Fibroblast of lung (primary cell): ENCODE measurements around the gene TUG1.
A peak's percentile ranks its signal among the peaks of the same experiment; 100 is the strongest.

Experiments
- EZH2 ChIP-seq: IDR thresholded peaks from 2 replicates; pipeline ENCODE4 v1.5.1; 2012; ENCODE audit warnings: low read length, control low read depth, mild to moderate bottlenecking; ENCODE audit errors: missing control alignments
- TF ChIP-seq, protein P1 (sequence below), 2 donors: IDR thresholded peaks in 1 of 2; conservative IDR thresholded peaks in 1 of 2; 1 replicate in 1 of 2; 2 replicates in 1 of 2; pipeline ENCODE4 v1.5.1; 2011 to 2012; ENCODE audit warnings: low read length in 2 of 2, control low read depth in 1 of 2, inconsistent platforms in 1 of 2, low read depth in 1 of 2, mild to moderate bottlenecking in 1 of 2

DNA sequence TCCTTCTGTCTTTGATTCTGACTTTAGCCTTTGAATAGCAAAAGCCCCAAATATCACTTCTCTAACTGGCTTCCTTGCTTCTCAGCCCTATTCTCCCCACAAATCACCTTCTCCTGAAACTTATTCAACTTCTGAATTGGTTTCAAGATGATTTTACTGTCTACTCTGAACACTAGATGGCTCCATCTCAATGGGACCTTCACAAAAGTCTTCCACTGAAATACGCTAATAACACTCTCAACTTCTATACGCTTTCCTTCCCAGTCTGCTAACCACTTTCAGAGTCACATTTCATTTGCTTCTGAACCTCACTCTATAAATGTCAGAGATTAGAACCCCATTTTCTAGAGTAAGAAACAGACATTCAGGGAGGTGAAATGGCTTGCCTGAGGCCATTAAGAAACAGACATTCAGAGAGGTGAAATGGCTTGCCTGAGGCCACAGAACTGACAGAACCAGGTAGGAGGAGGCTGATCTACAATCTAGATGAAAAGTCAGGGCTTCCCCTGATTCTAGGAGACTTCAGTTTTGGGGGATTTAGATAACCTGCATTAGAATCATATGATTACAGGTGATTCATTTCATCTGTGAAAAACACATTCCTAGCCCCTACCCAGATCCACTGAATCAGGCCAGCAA lies 21.1 kb upstream of the TUG1 start:
- TF ChIP-seq, protein P1, sequence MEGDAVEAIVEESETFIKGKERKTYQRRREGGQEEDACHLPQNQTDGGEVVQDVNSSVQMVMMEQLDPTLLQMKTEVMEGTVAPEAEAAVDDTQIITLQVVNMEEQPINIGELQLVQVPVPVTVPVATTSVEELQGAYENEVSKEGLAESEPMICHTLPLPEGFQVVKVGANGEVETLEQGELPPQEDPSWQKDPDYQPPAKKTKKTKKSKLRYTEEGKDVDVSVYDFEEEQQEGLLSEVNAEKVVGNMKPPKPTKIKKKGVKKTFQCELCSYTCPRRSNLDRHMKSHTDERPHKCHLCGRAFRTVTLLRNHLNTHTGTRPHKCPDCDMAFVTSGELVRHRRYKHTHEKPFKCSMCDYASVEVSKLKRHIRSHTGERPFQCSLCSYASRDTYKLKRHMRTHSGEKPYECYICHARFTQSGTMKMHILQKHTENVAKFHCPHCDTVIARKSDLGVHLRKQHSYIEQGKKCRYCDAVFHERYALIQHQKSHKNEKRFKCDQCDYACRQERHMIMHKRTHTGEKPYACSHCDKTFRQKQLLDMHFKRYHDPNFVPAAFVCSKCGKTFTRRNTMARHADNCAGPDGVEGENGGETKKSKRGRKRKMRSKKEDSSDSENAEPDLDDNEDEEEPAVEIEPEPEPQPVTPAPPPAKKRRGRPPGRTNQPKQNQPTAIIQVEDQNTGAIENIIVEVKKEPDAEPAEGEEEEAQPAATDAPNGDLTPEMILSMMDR (conservative IDR thresholded peaks at IDR 0.05 in 1 of 2, IDR thresholded peaks at IDR 0.05 in 1 of 2; ENCODE audit: low read depth in 1 of 2, low read length in 2 of 2) = peak; percentile 57 to 63
- TF ChIP-seq EZH2 = no peak
